Endodermal cell (in vitro differentiated cells): ENCODE measurements around the gene PRDM16. TPM values are rescaled to one million over a fixed set of nuclear protein-coding genes. Genes with fewer than 3 reads are reported as not detected.

Experiments used
- DNase-seq: peaks from one replicate; pipeline ENCODE4 v3.0.0-alpha.2; 2017
- H3K27ac ChIP-seq: 2 replicates; pipeline ENCODE4 v1.5.1; 2013; ENCODE audit warnings: mild to moderate bottlenecking, low read depth, low read length, moderate library complexity
- H3K27me3 ChIP-seq: 2 replicates; pipeline ENCODE4 v1.6.1; 2013; ENCODE audit warnings: mild to moderate bottlenecking, low read length, moderate library complexity; ENCODE audit not compliant: insufficient read depth, control insufficient read depth, poor library complexity, severe bottlenecking
- H3K36me3 ChIP-seq: 2 replicates; pipeline ENCODE4 v1.7.0; 2013; ENCODE audit warnings: mild to moderate bottlenecking, low read length, moderate library complexity; ENCODE audit not compliant: control insufficient read depth, insufficient read depth
- H3K4me1 ChIP-seq: one replicate; pipeline ENCODE4 v1.7.0; 2013; ENCODE audit warnings: low read length; ENCODE audit not compliant: control insufficient read depth, insufficient read depth
- H3K4me3 ChIP-seq: 2 replicates; pipeline ENCODE4 v1.5.1; 2013; ENCODE audit warnings: mild to moderate bottlenecking, low read length, moderate library complexity
- H3K9ac ChIP-seq: 2 replicates; pipeline ENCODE4 v1.6.1; 2013; ENCODE audit warnings: mild to moderate bottlenecking, low read length, moderate library complexity; ENCODE audit not compliant: poor library complexity, severe bottlenecking; ENCODE audit errors: extremely low read depth
- H3K9me3 ChIP-seq: 2 replicates; pipeline ENCODE4 v1.6.1; 2013; ENCODE audit warnings: mild to moderate bottlenecking, low read length, moderate library complexity; ENCODE audit not compliant: control insufficient read depth
- H3K27ac Mint-ChIP-seq: 2 replicates; pipeline ENCODE4 v1.8.0; 2020; ENCODE audit warnings: mixed read lengths
- H3K27me3 Mint-ChIP-seq: 2 replicates; pipeline ENCODE4 v1.8.0; 2021; ENCODE audit warnings: mild to moderate bottlenecking, mixed read lengths; ENCODE audit not compliant: insufficient read depth
- H3K36me3 Mint-ChIP-seq: 2 replicates; pipeline ENCODE4 v1.8.0; 2020; ENCODE audit warnings: low read depth, mixed read lengths
- H3K4me1 Mint-ChIP-seq: 2 replicates; pipeline ENCODE4 v1.8.0; 2020; ENCODE audit warnings: mixed read lengths
- H3K4me3 Mint-ChIP-seq: 2 replicates; pipeline ENCODE4 v1.8.0; 2020; ENCODE audit warnings: mild to moderate bottlenecking, moderate library complexity, mixed read lengths
- H3K9me3 Mint-ChIP-seq: 2 replicates; pipeline ENCODE4 v1.8.0; 2020; ENCODE audit warnings: mild to moderate bottlenecking, mixed read lengths
- CTCF ChIP-seq: fragments of 200-600 bp; sonication (generic); conservative IDR thresholded peaks from 2 replicates; pipeline ENCODE4 v1.5.0; 2021; ENCODE audit warnings: antibody characterized with exemption, mild to moderate bottlenecking
- WGBS, 2 experiments: methylation state at CpG; one replicate each; pipeline versions ENCODE4 v1.1.5 to v1.1.7; 2013; ENCODE audit warnings: missing lambda C conversion rate in 2 of 2, mixed read lengths in 1 of 2; ENCODE audit not compliant: insufficient coverage in 1 of 2, insufficient read length in 1 of 2; 5-methylcytosine and 5-hydroxymethylcytosine counted together
- total RNA-seq, 2 donors: library from RNA; stranded (reverse); fragmentation: NEBNext Ultra II Directional in 1 of 2; extraction: Animal tissue kit (Norgen Biotek cat#: 25700) in 1 of 2; gene quantifications; 2 replicates in 1 of 2; 3 replicates in 1 of 2; pipeline ENCODE4 v1.2.1, GENCODE V29; 2021

Gene PRDM16
- total RNA-seq, 2 donors from 2014 or later = 2.1 to 4.0 TPM

GRCh38 chr1:3069491-3070308 is 697 bp downstream of the PRDM16 start:
- Histone ChIP-seq H3K4me1 (peaks cover 4% of the 10 kb centered on the region), H3K9ac (no peak overlapping the region), H3K27me3 (peaks cover 93% of the 10 kb centered on the region), H3K9me3 (no peaks in the 10 kb centered on the region), H3K27ac (no peak overlapping the region), H3K36me3 (no peaks in the 10 kb centered on the region), H3K4me3 (peak overlapping the region; percentile 74)
- WGBS, 2 experiments = 0 to 1% methylated on average over 15 to 70 of the region's 91 CpGs
- peaks cover 81% of the 10 kb centered on the region for H3K27me3 Mint-ChIP-seq
- H3K36me3 Mint-ChIP-seq = no peaks in the 10 kb centered on the region
- peak; percentile 87 for DNase-seq
- H3K9me3 Mint-ChIP-seq = no peaks in the 10 kb centered on the region
- H3K4me1 Mint-ChIP-seq = peaks cover 2% of the 10 kb centered on the region
- TF ChIP-seq CTCF = peak; percentile 56
- H3K27ac Mint-ChIP-seq = no peak overlapping the region
- H3K4me3 Mint-ChIP-seq = peak overlapping the region; percentile 57

GRCh38 chr1:3070309-3070643 is 1.3 kb downstream of the PRDM16 start:
- TF ChIP-seq CTCF = no peak
- Histone ChIP-seq H3K4me3 (no peak overlapping the region), H3K27ac (no peak overlapping the region), H3K36me3 (no peaks in the 10 kb centered on the region), H3K4me1 (peaks cover 4% of the 10 kb centered on the region), H3K9me3 (no peaks in the 10 kb centered on the region), H3K9ac (no peak overlapping the region), H3K27me3 (peaks cover 93% of the 10 kb centered on the region)
- 1 to 2% methylated on average over 37 to 57 of the region's 57 CpGs for WGBS, 2 experiments
- H3K4me1 Mint-ChIP-seq = peaks cover 2% of the 10 kb centered on the region
- no peaks in the 10 kb centered on the region for H3K9me3 Mint-ChIP-seq
- no peak overlapping the region for H3K27ac Mint-ChIP-seq
- no peaks in the 10 kb centered on the region for H3K36me3 Mint-ChIP-seq
- peak overlapping the region; percentile 39 for H3K4me3 Mint-ChIP-seq
- no peak for DNase-seq
- H3K27me3 Mint-ChIP-seq = peaks cover 75% of the 10 kb centered on the region

- Mint-ChIP-seq H3K27me3 (peaks cover 69% of the 10 kb centered on the region), H3K9me3 (no peaks in the 10 kb centered on the region), H3K4me1 (peaks cover 2% of the 10 kb centered on the region), H3K4me3 (peak overlapping the region; percentile 39), H3K27ac (no peak overlapping the region), H3K36me3 (no peaks in the 10 kb centered on the region)
- H3K4me3 ChIP-seq = no peak overlapping the region
- peak; percentile 77 for DNase-seq
- H3K4me1 ChIP-seq = peaks cover 4% of the 10 kb centered on the region
- no peaks in the 10 kb centered on the region for H3K9me3 ChIP-seq
- H3K9ac ChIP-seq = no peak overlapping the region
- WGBS, 2 experiments = 22 to 23% methylated on average over 47 to 97 of the region's 97 CpGs
- TF ChIP-seq CTCF = no peak
- H3K27me3 ChIP-seq = peaks cover 93% of the 10 kb centered on the region
- H3K36me3 ChIP-seq = no peaks in the 10 kb centered on the region
- H3K27ac ChIP-seq = no peak overlapping the region
Measured at GRCh38 chr1:3070644-3071564, 1.9 kb downstream of the PRDM16 start.
